GM23338 (cell line): ENCODE measurements around the gene CD300A. TPM values are rescaled to one million over a fixed set of nuclear protein-coding genes. Genes with fewer than 3 reads are reported as not detected.

ENCODE experiments used
- ATAC-seq: fragments of 200-7000 bp; cut with Tn5 transposase; 3 replicates; pipeline ENCODE4 v1.9.1; 2020
- DNase-seq: peaks from one replicate; pipeline ENCODE4 v3.0.0-alpha.2; 2015; ENCODE audit warnings: low spot score
- H2AFZ ChIP-seq: fragments of 200-600 bp; sonication (generic); 2 replicates; pipeline ENCODE4 v1.8.0; 2016; ENCODE audit warnings: antibody characterized with exemption, mild to moderate bottlenecking, moderate library complexity
- H3F3A ChIP-seq: fragments of 200-600 bp; sonication (generic); replicated peaks from 2 replicates; pipeline ENCODE4 v1.8.0; 2017; ENCODE audit warnings: antibody characterized with exemption, mixed run types, low read depth
- H3K27ac ChIP-seq: fragments of 200-600 bp; sonication (generic); 2 replicates; pipeline ENCODE4 v1.6.1; 2016; ENCODE audit warnings: low read depth
- H3K27me3 ChIP-seq: fragments of 200-600 bp; sonication (generic); 2 replicates; pipeline ENCODE4 v1.8.0; 2016; ENCODE audit warnings: mild to moderate bottlenecking, mixed run types, moderate library complexity; ENCODE audit not compliant: insufficient read depth
- H3K36me3 ChIP-seq: fragments of 200-600 bp; sonication (generic); 2 replicates; pipeline ENCODE4 v1.8.0; 2016; ENCODE audit warnings: mild to moderate bottlenecking; ENCODE audit not compliant: insufficient read depth
- H3K4me1 ChIP-seq: fragments of 200-600 bp; sonication (generic); 2 replicates; pipeline ENCODE4 v1.8.0; 2016; ENCODE audit warnings: mild to moderate bottlenecking, moderate library complexity; ENCODE audit not compliant: insufficient read depth
- H3K4me2 ChIP-seq: fragments of 200-600 bp; sonication (generic); 2 replicates; pipeline ENCODE4 v1.7.1; 2017; ENCODE audit warnings: mixed run types
- H3K4me3 ChIP-seq: fragments of 200-600 bp; sonication (generic); 2 replicates; pipeline ENCODE4 v1.6.1; 2016; ENCODE audit warnings: mixed run types
- H3K79me2 ChIP-seq: fragments of 200-600 bp; sonication (generic); replicated peaks from 2 replicates; pipeline ENCODE4 v1.8.0; 2017; ENCODE audit warnings: mild to moderate bottlenecking; ENCODE audit not compliant: insufficient read depth
- H3K9me2 ChIP-seq: fragments of 200-600 bp; sonication (generic); 2 replicates; pipeline ENCODE4 v1.8.0; 2017; ENCODE audit not compliant: insufficient read depth
- H4K20me1 ChIP-seq: fragments of 200-600 bp; sonication (generic); replicated peaks from 2 replicates; pipeline ENCODE4 v1.8.0; 2017; ENCODE audit warnings: mild to moderate bottlenecking; ENCODE audit not compliant: insufficient read depth
- H3K27ac Mint-ChIP-seq: 2 replicates; pipeline ENCODE4 v1.8.0; 2020; ENCODE audit warnings: inconsistent platforms, mild to moderate bottlenecking, moderate library complexity, mixed read lengths
- H3K27me3 Mint-ChIP-seq: 3 replicates; pipeline ENCODE4 v1.8.0; 2022; ENCODE audit warnings: low read depth, mild to moderate bottlenecking, moderate library complexity, mixed read lengths, inconsistent platforms; ENCODE audit not compliant: insufficient read depth, poor library complexity
- H3K36me3 Mint-ChIP-seq: 3 replicates; pipeline ENCODE4 v1.8.0; 2021; ENCODE audit warnings: low read depth, mild to moderate bottlenecking, inconsistent platforms, moderate library complexity, mixed read lengths
- H3K4me1 Mint-ChIP-seq: 3 replicates; pipeline ENCODE4 v1.8.0; 2020; ENCODE audit warnings: mild to moderate bottlenecking, inconsistent platforms, mixed read lengths
- H3K4me3 Mint-ChIP-seq: 3 replicates; pipeline ENCODE4 v1.8.0; 2021; ENCODE audit warnings: moderate library complexity, mild to moderate bottlenecking, inconsistent platforms, mixed read lengths
- H3K9me3 Mint-ChIP-seq: 3 replicates; pipeline ENCODE4 v1.8.0; 2020; ENCODE audit warnings: moderate library complexity, mild to moderate bottlenecking, inconsistent platforms, mixed read lengths
- CREB1 ChIP-seq: fragments of 250-450 bp; sonication (Bioruptor Pico); IDR thresholded peaks from 2 replicates; pipeline ENCODE4 v1.5.0; 2020; ENCODE audit warnings: low read depth, mild to moderate bottlenecking, moderate library complexity
- EZH2 ChIP-seq: fragments of 200-600 bp; sonication (generic); IDR thresholded peaks from one replicate; pipeline ENCODE4 v1.8.0; 2017; ENCODE audit warnings: antibody characterized with exemption, mild to moderate bottlenecking, low read depth; ENCODE audit not compliant: unreplicated experiment
- EZH2phosphoT487 ChIP-seq: fragments of 200-600 bp; sonication (generic); IDR thresholded peaks from one replicate; pipeline ENCODE4 v1.8.1; 2018; ENCODE audit warnings: antibody characterized with exemption; ENCODE audit not compliant: unreplicated experiment
- JUNB ChIP-seq: IDR thresholded peaks from one replicate; pipeline ENCODE4 v1.6.1; 2016; ENCODE audit warnings: antibody characterized with exemption; ENCODE audit not compliant: unreplicated experiment
- NANOG ChIP-seq: IDR thresholded peaks from 2 replicates; pipeline ENCODE4 v1.6.1; 2016; ENCODE audit warnings: antibody characterized with exemption, borderline replicate concordance
- POLR2AphosphoS5 ChIP-seq: IDR thresholded peaks from 2 replicates; pipeline ENCODE4 v1.6.1; 2016; ENCODE audit warnings: antibody characterized with exemption, low read depth
- STAT1 ChIP-seq: IDR thresholded peaks from one replicate; pipeline ENCODE4 v1.6.1; 2016; ENCODE audit warnings: antibody characterized with exemption; ENCODE audit not compliant: unreplicated experiment
- ZNF114 ChIP-seq: fragments of 250-450 bp; sonication (Bioruptor Pico); IDR thresholded peaks from 2 replicates; pipeline ENCODE4 v1.5.0; 2020; ENCODE audit warnings: mild to moderate bottlenecking, moderate library complexity
- ZNF331 ChIP-seq: fragments of 250-450 bp; sonication (Bioruptor Pico); IDR thresholded peaks from 2 replicates; pipeline ENCODE4 v1.5.0; 2020; ENCODE audit warnings: low read depth, mild to moderate bottlenecking, moderate library complexity
- polyA plus RNA-seq: library from polyadenylated mRNA; unstranded; fragments of >200 nt; fragmentation: Nextera tagmentation; extraction: Ambion mirVana; gene quantifications from 2 replicates; pipeline ENCODE4 v1.2.1, GENCODE V29; 2016
- total RNA-seq: library from RNA; depleted of rRNA; stranded (reverse); fragments of >200 nt; shearing (Covaris generic); gene quantifications from 2 replicates; pipeline ENCODE4 v1.2.3, GENCODE V29; 2014
- TF ChIP-seq, protein P1 (sequence below): IDR thresholded peaks from one replicate; pipeline ENCODE4 v1.6.1; 2018; ENCODE audit warnings: antibody characterized with exemption; ENCODE audit not compliant: unreplicated experiment
- TF ChIP-seq, protein P2 (sequence below): fragments of 250-450 bp; sonication (Bioruptor Pico); IDR thresholded peaks from 2 replicates; pipeline ENCODE4 v1.5.0; 2020; ENCODE audit warnings: mild to moderate bottlenecking, moderate library complexity
- TF ChIP-seq, protein P3 (sequence below), 2 experiments: fragments of 200-600 bp in 1 of 2; sonication (generic) in 1 of 2; conservative IDR thresholded peaks; 2 replicates each; pipeline versions ENCODE4 v1.5.1 to v1.6.1; 2016 to 2017; ENCODE audit warnings: antibody characterized with exemption in 2 of 2, low read depth in 2 of 2, mild to moderate bottlenecking in 2 of 2, moderate library complexity in 1 of 2
- TF ChIP-seq, protein P4 (sequence below): IDR thresholded peaks from 2 replicates; pipeline ENCODE4 v1.6.1; 2016; ENCODE audit warnings: antibody characterized with exemption

CD300A gene
- total and polyA plus RNA-seq, 2 experiments from 2014 or later: 0.37 to 0.45 TPM

DNA sequence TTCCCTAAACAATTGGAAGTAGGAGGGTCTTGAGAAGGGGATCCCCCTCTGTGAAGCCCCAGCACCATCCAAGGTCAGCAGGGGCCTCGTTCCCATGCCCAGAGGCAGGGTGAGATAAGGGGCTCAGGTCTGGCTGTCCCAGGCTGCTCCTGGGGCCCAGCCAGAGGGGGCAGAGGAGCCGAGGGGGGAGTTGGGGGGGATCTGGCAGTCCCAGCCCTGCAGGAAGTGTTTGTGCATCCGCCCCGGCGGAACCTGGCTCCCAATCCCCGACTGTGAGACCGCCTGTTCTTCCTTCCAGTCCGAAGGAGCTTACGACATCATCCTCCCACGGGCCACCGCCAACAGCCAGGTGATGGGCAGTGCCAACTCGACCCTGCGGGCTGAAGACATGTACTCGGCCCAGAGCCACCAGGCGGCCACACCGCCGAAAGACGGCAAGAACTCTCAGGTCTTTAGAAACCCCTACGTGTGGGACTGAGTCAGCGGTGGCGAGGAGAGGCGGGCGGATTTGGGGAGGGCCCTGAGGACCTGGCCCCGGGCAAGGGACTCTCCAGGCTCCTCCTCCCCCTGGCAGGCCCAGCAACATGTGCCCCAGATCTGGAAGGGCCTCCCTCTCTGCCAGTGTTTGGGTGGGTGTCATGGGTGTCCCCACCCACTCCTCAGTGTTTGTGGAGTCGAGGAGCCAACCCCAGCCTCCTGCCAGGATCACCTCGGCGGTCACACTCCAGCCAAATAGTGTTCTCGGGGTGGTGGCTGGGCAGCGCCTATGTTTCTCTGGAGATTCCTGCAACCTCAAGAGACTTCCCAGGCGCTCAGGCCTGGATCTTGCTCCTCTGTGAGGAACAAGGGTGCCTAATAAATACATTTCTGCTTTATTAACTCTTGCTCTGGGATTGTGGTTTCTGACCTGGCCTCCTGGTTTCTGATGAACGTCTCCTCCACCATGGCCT, 19.6 kb upstream of the CD300A start:
- no peaks in the 10 kb centered on the region for H3K9me2 ChIP-seq
- no peaks in the 10 kb centered on the region for H3K79me2 ChIP-seq
- H3K36me3 Mint-ChIP-seq: no peaks in the 10 kb centered on the region; the same call in 2 of the 3 replicates
- no peak overlapping the region for H3K4me3 ChIP-seq
- H3K4me3 Mint-ChIP-seq: no peak overlapping the region
- H3K4me2 ChIP-seq: no peak overlapping the region
- H2AFZ ChIP-seq: no peak overlapping the region
- no peaks in the 10 kb centered on the region for H3K36me3 ChIP-seq
- H4K20me1 ChIP-seq: no peaks in the 10 kb centered on the region
- peaks cover 1% of the 10 kb centered on the region; the same call in 1 of the 2 replicates for H3K27me3 ChIP-seq
- peaks cover 9% of the 10 kb centered on the region for H3K27me3 Mint-ChIP-seq
- DNase-seq: no peak
- H3F3A ChIP-seq: no peaks in the 10 kb centered on the region
- ATAC-seq: no peak
- H3K27ac ChIP-seq: no peak overlapping the region
- no peaks in the 10 kb centered on the region for H3K9me3 Mint-ChIP-seq
- TF ChIP-seq STAT1 (no peak), ZNF331 (CRISPR knock-in tag) (no peak), EZH2phosphoT487 (no peak), ZNF114 (CRISPR knock-in tag) (no peak), CREB1 (CRISPR knock-in tag) (no peak), EZH2 (no peak), POLR2AphosphoS5 (no peak), NANOG (no peak), JUNB (no peak)
- TF ChIP-seq, protein P1, sequence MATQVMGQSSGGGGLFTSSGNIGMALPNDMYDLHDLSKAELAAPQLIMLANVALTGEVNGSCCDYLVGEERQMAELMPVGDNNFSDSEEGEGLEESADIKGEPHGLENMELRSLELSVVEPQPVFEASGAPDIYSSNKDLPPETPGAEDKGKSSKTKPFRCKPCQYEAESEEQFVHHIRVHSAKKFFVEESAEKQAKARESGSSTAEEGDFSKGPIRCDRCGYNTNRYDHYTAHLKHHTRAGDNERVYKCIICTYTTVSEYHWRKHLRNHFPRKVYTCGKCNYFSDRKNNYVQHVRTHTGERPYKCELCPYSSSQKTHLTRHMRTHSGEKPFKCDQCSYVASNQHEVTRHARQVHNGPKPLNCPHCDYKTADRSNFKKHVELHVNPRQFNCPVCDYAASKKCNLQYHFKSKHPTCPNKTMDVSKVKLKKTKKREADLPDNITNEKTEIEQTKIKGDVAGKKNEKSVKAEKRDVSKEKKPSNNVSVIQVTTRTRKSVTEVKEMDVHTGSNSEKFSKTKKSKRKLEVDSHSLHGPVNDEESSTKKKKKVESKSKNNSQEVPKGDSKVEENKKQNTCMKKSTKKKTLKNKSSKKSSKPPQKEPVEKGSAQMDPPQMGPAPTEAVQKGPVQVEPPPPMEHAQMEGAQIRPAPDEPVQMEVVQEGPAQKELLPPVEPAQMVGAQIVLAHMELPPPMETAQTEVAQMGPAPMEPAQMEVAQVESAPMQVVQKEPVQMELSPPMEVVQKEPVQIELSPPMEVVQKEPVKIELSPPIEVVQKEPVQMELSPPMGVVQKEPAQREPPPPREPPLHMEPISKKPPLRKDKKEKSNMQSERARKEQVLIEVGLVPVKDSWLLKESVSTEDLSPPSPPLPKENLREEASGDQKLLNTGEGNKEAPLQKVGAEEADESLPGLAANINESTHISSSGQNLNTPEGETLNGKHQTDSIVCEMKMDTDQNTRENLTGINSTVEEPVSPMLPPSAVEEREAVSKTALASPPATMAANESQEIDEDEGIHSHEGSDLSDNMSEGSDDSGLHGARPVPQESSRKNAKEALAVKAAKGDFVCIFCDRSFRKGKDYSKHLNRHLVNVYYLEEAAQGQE: no peak
- TF ChIP-seq, protein P2, sequence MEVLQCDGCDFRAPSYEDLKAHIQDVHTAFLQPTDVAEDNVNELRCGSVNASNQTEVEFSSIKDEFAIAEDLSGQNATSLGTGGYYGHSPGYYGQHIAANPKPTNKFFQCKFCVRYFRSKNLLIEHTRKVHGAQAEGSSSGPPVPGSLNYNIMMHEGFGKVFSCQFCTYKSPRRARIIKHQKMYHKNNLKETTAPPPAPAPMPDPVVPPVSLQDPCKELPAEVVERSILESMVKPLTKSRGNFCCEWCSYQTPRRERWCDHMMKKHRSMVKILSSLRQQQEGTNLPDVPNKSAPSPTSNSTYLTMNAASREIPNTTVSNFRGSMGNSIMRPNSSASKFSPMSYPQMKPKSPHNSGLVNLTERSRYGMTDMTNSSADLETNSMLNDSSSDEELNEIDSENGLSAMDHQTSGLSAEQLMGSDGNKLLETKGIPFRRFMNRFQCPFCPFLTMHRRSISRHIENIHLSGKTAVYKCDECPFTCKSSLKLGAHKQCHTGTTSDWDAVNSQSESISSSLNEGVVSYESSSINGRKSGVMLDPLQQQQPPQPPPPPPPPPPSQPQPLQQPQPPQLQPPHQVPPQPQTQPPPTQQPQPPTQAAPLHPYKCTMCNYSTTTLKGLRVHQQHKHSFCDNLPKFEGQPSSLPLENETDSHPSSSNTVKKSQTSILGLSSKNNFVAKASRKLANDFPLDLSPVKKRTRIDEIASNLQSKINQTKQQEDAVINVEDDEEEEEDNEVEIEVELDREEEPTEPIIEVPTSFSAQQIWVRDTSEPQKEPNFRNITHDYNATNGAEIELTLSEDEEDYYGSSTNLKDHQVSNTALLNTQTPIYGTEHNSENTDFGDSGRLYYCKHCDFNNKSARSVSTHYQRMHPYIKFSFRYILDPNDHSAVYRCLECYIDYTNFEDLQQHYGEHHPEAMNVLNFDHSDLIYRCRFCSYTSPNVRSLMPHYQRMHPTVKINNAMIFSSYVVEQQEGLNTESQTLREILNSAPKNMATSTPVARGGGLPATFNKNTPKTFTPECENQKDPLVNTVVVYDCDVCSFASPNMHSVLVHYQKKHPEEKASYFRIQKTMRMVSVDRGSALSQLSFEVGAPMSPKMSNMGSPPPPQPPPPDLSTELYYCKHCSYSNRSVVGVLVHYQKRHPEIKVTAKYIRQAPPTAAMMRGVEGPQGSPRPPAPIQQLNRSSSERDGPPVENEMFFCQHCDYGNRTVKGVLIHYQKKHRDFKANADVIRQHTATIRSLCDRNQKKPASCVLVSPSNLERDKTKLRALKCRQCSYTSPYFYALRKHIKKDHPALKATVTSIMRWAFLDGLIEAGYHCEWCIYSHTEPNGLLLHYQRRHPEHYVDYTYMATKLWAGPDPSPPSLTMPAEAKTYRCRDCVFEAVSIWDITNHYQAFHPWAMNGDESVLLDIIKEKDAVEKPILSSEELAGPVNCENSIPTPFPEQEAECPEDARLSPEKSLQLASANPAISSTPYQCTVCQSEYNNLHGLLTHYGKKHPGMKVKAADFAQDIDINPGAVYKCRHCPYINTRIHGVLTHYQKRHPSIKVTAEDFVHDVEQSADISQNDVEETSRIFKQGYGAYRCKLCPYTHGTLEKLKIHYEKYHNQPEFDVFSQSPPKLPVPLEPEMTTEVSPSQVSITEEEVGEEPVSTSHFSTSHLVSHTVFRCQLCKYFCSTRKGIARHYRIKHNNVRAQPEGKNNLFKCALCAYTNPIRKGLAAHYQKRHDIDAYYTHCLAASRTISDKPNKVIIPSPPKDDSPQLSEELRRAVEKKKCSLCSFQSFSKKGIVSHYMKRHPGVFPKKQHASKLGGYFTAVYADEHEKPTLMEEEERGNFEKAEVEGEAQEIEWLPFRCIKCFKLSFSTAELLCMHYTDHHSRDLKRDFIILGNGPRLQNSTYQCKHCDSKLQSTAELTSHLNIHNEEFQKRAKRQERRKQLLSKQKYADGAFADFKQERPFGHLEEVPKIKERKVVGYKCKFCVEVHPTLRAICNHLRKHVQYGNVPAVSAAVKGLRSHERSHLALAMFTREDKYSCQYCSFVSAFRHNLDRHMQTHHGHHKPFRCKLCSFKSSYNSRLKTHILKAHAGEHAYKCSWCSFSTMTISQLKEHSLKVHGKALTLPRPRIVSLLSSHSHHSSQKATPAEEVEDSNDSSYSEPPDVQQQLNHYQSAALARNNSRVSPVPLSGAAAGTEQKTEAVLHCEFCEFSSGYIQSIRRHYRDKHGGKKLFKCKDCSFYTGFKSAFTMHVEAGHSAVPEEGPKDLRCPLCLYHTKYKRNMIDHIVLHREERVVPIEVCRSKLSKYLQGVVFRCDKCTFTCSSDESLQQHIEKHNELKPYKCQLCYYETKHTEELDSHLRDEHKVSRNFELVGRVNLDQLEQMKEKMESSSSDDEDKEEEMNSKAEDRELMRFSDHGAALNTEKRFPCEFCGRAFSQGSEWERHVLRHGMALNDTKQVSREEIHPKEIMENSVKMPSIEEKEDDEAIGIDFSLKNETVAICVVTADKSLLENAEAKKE (CRISPR knock-in tag): no peak
- TF ChIP-seq, protein P3, sequence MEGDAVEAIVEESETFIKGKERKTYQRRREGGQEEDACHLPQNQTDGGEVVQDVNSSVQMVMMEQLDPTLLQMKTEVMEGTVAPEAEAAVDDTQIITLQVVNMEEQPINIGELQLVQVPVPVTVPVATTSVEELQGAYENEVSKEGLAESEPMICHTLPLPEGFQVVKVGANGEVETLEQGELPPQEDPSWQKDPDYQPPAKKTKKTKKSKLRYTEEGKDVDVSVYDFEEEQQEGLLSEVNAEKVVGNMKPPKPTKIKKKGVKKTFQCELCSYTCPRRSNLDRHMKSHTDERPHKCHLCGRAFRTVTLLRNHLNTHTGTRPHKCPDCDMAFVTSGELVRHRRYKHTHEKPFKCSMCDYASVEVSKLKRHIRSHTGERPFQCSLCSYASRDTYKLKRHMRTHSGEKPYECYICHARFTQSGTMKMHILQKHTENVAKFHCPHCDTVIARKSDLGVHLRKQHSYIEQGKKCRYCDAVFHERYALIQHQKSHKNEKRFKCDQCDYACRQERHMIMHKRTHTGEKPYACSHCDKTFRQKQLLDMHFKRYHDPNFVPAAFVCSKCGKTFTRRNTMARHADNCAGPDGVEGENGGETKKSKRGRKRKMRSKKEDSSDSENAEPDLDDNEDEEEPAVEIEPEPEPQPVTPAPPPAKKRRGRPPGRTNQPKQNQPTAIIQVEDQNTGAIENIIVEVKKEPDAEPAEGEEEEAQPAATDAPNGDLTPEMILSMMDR (conservative IDR thresholded peaks at IDR 0.05; ENCODE audit: low read depth in 2 of 2): no peak
- TF ChIP-seq, protein P4, sequence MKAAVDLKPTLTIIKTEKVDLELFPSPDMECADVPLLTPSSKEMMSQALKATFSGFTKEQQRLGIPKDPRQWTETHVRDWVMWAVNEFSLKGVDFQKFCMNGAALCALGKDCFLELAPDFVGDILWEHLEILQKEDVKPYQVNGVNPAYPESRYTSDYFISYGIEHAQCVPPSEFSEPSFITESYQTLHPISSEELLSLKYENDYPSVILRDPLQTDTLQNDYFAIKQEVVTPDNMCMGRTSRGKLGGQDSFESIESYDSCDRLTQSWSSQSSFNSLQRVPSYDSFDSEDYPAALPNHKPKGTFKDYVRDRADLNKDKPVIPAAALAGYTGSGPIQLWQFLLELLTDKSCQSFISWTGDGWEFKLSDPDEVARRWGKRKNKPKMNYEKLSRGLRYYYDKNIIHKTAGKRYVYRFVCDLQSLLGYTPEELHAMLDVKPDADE: no peak
- H3K27ac Mint-ChIP-seq: no peak overlapping the region
- H3K4me1 ChIP-seq: peaks cover 12% of the 10 kb centered on the region; the same call in 1 of the 2 replicates
- H3K4me1 Mint-ChIP-seq: peaks cover 29% of the 10 kb centered on the region
